Breast epithelium (tissue), 3 donors: ENCODE data around the gene ZNRF2.

Source experiments
- CTCF ChIP-seq, 3 donors: fragments of 450-650 bp; IDR thresholded peaks; one replicate each; pipeline ENCODE4 v1.5.1; 2016 to 2017; ENCODE audit warnings: antibody characterized with exemption in 3 of 3, mild to moderate bottlenecking in 3 of 3, moderate library complexity in 3 of 3
- POLR2A ChIP-seq: fragments of 450-650 bp; IDR thresholded peaks from one replicate; pipeline ENCODE4 v1.6.1; 2016; ENCODE audit warnings: antibody characterized with exemption, mild to moderate bottlenecking, moderate library complexity
- POLR2AphosphoS5 ChIP-seq, 3 donors: sonication (generic); formaldehyde crosslinking; IDR thresholded peaks; one replicate each; pipeline ENCODE4 v1.6.1; 2017; ENCODE audit warnings: antibody characterized with exemption in 3 of 3

GRCh38 chr7:30313348-30313747 is 29.0 kb downstream of the ZNRF2 start:
- TF ChIP-seq CTCF (IDR thresholded peaks at IDR 0.05) (no peak), POLR2A (no peak), POLR2AphosphoS5 (IDR thresholded peaks at IDR 0.05) (no peak)
